GM23338 (cell line): ENCODE results near the gene FMNL1.

Source experiments
- EZH2 ChIP-seq: fragments of 200-600 bp; sonication (generic); IDR thresholded peaks from one replicate; pipeline ENCODE4 v1.8.0; 2017; ENCODE audit warnings: antibody characterized with exemption, mild to moderate bottlenecking, low read depth; ENCODE audit not compliant: unreplicated experiment
- EZH2phosphoT487 ChIP-seq: fragments of 200-600 bp; sonication (generic); IDR thresholded peaks from one replicate; pipeline ENCODE4 v1.8.1; 2018; ENCODE audit warnings: antibody characterized with exemption; ENCODE audit not compliant: unreplicated experiment
- NANOG ChIP-seq: IDR thresholded peaks from 2 replicates; pipeline ENCODE4 v1.6.1; 2016; ENCODE audit warnings: antibody characterized with exemption, borderline replicate concordance
- POLR2AphosphoS5 ChIP-seq: IDR thresholded peaks from 2 replicates; pipeline ENCODE4 v1.6.1; 2016; ENCODE audit warnings: antibody characterized with exemption, low read depth
- TF ChIP-seq, protein P1 (sequence below), 2 experiments: fragments of 200-600 bp in 1 of 2; sonication (generic) in 1 of 2; conservative IDR thresholded peaks; 2 replicates each; pipeline versions ENCODE4 v1.5.1 to v1.6.1; 2016 to 2017; ENCODE audit warnings: antibody characterized with exemption in 2 of 2, low read depth in 2 of 2, mild to moderate bottlenecking in 2 of 2, moderate library complexity in 1 of 2
- TF ChIP-seq, protein P2 (sequence below): IDR thresholded peaks from one replicate; pipeline ENCODE4 v1.6.1; 2018; ENCODE audit warnings: antibody characterized with exemption; ENCODE audit not compliant: unreplicated experiment

DNA sequence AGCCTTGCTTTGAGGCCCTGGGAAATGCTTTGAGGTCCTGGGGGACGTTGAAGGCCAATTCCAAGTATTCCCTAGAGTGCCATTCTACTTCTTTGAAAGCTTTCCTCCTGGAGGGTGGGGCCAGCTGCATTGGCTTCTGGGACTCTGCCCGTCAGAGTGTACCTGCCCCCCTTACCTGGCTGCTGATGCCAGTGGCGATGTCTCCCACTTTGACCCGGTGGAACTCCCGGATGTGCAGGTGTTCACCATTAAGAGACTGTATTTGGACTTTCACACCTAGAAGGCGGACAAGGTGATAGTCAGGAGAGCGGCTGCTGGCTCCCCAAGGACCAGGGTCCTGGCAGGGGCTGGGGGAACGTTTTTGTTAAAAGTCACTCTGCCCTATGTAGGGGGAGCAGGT lies 43.3 kb downstream of the FMNL1 start:
- TF ChIP-seq, protein P1, sequence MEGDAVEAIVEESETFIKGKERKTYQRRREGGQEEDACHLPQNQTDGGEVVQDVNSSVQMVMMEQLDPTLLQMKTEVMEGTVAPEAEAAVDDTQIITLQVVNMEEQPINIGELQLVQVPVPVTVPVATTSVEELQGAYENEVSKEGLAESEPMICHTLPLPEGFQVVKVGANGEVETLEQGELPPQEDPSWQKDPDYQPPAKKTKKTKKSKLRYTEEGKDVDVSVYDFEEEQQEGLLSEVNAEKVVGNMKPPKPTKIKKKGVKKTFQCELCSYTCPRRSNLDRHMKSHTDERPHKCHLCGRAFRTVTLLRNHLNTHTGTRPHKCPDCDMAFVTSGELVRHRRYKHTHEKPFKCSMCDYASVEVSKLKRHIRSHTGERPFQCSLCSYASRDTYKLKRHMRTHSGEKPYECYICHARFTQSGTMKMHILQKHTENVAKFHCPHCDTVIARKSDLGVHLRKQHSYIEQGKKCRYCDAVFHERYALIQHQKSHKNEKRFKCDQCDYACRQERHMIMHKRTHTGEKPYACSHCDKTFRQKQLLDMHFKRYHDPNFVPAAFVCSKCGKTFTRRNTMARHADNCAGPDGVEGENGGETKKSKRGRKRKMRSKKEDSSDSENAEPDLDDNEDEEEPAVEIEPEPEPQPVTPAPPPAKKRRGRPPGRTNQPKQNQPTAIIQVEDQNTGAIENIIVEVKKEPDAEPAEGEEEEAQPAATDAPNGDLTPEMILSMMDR (conservative IDR thresholded peaks at IDR 0.05; ENCODE audit: low read depth in 2 of 2), result no peak
- TF ChIP-seq, protein P2, sequence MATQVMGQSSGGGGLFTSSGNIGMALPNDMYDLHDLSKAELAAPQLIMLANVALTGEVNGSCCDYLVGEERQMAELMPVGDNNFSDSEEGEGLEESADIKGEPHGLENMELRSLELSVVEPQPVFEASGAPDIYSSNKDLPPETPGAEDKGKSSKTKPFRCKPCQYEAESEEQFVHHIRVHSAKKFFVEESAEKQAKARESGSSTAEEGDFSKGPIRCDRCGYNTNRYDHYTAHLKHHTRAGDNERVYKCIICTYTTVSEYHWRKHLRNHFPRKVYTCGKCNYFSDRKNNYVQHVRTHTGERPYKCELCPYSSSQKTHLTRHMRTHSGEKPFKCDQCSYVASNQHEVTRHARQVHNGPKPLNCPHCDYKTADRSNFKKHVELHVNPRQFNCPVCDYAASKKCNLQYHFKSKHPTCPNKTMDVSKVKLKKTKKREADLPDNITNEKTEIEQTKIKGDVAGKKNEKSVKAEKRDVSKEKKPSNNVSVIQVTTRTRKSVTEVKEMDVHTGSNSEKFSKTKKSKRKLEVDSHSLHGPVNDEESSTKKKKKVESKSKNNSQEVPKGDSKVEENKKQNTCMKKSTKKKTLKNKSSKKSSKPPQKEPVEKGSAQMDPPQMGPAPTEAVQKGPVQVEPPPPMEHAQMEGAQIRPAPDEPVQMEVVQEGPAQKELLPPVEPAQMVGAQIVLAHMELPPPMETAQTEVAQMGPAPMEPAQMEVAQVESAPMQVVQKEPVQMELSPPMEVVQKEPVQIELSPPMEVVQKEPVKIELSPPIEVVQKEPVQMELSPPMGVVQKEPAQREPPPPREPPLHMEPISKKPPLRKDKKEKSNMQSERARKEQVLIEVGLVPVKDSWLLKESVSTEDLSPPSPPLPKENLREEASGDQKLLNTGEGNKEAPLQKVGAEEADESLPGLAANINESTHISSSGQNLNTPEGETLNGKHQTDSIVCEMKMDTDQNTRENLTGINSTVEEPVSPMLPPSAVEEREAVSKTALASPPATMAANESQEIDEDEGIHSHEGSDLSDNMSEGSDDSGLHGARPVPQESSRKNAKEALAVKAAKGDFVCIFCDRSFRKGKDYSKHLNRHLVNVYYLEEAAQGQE, result no peak
- TF ChIP-seq EZH2phosphoT487 (no peak), NANOG (no peak), EZH2 (no peak), POLR2AphosphoS5 (no peak)
